NCI-H82 treated with DMSO at 0.1 percent for 48 hours (cell line): ENCODE data around the gene FBXW8.

Experiments used
- DNase-seq: peaks from one replicate; lab custom pipeline; 2025; ENCODE audit not compliant: unreplicated experiment; lab: John Stamatoyannopoulos, UW

Gene FBXW8

GRCh38 chr12:116955382-116956021 lies 44.8 kb downstream of the FBXW8 start:
- DNase-seq = no peak

GRCh38 chr12:116958402-116959197 lies 47.9 kb downstream of the FBXW8 start:
- no peak for DNase-seq

GRCh38 chr12:116959198-116959460 lies 48.4 kb downstream of the FBXW8 start:
- no peak for DNase-seq

- DNase-seq = no peak
Measured at GRCh38 chr12:116959845-116960514, 49.2 kb downstream of the FBXW8 start.

GRCh38 chr12:116962197-116962596 lies 51.4 kb downstream of the FBXW8 start:
- DNase-seq = no peak

- DNase-seq = no peak
Measured at GRCh38 chr12:116962783-116963356, 52.1 kb downstream of the FBXW8 start.

- DNase-seq = peak; percentile 74
Measured at GRCh38 chr12:116964054-116965050, 53.6 kb downstream of the FBXW8 start.

- no peak for DNase-seq
Measured at GRCh38 chr12:116968986-116969385, 58.2 kb downstream of the FBXW8 start.

- DNase-seq = peak; percentile 69
Measured at GRCh38 chr12:116969615-116970585, 59.1 kb downstream of the FBXW8 start.

GRCh38 chr12:116971222-116971621 lies 60.5 kb downstream of the FBXW8 start:
- no peak for DNase-seq

GRCh38 chr12:116975779-116976393 lies 65.1 kb downstream of the FBXW8 start:
- no peak for DNase-seq

- DNase-seq = no peak
Measured at GRCh38 chr12:116977465-116978380, 67.0 kb downstream of the FBXW8 start.

GRCh38 chr12:116978791-116979508 lies 68.2 kb downstream of the FBXW8 start:
- DNase-seq = no peak

- no peak for DNase-seq
Measured at GRCh38 chr12:116980083-116980482, 69.3 kb downstream of the FBXW8 start.

GRCh38 chr12:116982791-116983411 lies 72.2 kb downstream of the FBXW8 start:
- DNase-seq = no peak

GRCh38 chr12:116984098-116984497 lies 73.3 kb downstream of the FBXW8 start:
- DNase-seq = no peak

- no peak for DNase-seq
Measured at GRCh38 chr12:116990329-116990728, 79.6 kb downstream of the FBXW8 start.
